HG03520 (cell line): ENCODE measurements around the gene RTN4.
"Not testable (repeated sequence)": the region's sequence is repeated elsewhere in the genome, so short reads cannot be mapped to it uniquely, and the experiment has no call there.

Experiments
- ATAC-seq: cut with Tn5 transposase; IDR thresholded peaks from one replicate; pipeline ENCODE4 v1.9.1; 2021; ENCODE audit warnings: mild to moderate bottlenecking, moderate library complexity; ENCODE audit not compliant: unreplicated experiment

Gene RTN4

DNA sequence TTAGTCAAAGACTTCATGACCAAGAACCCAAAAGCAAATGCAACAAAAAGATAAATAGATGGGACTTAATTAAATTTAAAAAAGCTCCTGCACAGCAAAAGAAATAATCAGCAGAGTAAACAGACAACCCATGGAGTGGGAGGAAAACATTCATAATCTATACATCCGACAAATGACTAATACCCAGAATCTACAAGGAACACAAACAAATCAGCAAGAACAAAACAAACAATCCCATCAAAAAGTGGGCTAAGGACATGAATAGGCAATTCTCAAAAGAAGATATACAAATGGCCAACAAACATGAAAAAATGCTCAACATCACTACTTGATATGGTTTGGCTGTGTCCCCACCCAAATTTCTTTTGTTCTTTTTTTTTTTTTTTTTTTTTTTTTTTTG lies 25.8 kb upstream of the RTN4 start:
- not testable (repeated sequence) for ATAC-seq

DNA sequence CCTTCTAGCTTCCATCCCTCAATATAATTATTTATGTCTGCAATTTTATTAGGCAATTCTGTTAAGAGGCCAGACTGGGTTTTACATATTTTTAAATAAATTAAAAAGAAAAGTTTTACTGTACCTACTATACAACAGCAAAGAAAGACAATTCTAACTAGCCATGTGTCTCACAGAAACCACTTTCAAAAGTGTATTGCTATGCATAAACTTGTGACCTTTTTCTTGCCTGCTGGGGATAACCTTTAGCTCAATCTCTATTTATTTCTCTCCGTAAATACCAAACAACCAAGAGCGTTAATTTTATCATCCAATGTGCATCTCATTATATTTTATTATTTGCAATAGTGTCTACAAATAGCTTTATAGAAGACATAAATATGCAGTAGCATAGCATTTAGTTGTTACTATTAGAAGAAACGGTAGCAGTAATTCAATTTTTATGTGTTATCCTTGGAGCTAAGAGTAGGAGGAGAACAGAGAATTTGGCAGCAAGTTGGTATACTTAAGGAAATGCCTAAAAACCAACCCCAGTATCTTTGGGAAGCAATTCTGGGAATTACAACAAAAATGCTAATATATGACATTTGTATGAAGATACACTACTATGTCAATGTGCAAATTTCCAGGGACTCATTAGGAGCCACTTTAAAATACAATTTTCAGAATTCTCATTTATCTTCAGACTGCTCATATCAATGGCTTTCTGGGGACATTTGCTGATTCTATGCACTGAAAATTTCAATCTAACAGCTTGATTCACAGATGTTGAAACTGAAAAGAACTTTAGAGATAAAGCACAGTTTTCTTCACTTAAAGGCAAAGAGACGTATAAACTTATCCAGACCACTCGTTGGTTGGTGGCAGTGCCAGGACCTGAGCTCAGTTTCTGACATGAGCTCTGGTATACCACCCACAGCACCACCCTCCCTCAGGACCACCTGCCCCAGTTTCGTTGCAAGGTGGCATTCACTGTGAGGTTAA lies 23.0 kb upstream of the RTN4 start:
- ATAC-seq = no peak

GRCh38 chr2:55063713-55064323 lies 13.6 kb upstream of the RTN4 start:
- ATAC-seq = no peak

GRCh38 chr2:55063226-55063625 lies 13.0 kb upstream of the RTN4 start:
- ATAC-seq = no peak

DNA sequence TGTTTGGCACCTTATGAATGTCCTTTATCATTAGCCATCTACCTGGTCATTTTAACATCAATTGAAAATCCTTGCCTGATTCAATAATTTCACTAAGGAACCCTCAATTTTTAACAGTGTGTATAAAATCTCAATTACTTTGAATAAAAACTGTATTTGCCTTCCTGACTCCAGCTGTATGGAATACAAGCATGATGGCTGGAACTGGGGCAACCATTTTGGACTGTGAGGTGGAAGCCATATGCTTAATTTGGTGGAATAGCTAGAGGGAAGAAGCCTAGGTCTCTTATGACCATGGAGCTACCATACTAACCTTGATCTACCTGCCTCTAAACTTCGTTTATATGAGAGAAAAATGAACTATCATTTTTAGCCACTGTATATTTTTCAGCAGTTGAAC lies 12.5 kb upstream of the RTN4 start:
- no peak for ATAC-seq

DNA sequence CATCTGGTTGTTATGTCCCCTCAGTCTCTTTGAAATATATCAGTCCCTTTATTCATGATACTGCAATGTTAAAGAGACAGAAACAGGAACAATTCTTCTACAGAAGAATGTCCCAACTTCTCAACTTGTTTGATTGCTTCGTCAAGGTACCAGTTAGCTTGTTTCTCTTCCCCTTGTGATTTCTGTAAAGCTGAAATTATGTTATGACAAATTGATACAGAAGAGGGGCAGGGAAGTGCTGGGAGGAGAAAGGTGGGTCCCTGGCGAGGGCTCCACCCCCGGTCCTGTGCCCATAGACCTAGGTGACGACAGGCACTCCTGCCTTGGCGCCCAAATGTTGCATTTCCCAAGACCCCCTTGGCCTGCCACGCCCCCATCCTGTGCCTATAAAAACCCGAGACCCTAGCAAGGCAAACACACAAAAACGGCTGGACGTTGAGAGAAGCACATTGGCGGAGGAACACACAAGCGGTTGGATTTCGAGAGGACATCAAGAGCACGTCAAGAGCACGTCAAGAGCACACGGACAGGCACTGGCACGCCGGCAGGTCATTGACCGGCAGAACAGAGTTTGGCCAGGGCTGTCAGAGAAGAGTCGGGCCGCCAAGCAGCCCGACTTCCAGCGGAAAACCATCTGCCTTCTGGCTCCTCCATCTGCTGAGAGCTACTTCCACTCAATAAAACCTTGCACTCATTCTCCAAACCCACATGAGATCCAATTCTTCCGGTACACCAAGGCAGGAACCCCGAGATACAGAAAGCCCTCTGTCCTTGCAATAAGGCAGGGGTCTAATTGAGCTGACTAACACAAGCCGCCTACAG lies 11.5 kb upstream of the RTN4 start:
- ATAC-seq = no peak

DNA sequence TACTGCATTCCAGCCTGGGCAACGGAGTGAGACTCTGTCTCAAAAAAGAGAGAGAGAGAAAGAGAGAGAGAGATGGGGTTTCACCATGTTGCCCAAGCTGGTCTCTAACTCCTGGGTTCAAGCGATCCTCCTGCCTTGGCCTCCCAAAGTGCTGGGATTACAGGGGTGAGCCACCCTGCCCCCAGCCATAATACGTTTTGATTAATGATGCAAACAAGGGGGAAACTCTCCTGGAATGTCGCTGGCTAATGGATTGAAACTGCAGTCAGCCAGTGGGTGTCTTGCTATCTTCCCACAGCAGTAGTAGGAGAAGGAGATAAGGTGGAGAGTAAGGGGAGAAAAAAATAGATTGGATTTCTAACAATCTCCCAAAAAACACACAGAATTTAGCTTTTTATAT lies 9.5 kb upstream of the RTN4 start:
- ATAC-seq = no peak

DNA sequence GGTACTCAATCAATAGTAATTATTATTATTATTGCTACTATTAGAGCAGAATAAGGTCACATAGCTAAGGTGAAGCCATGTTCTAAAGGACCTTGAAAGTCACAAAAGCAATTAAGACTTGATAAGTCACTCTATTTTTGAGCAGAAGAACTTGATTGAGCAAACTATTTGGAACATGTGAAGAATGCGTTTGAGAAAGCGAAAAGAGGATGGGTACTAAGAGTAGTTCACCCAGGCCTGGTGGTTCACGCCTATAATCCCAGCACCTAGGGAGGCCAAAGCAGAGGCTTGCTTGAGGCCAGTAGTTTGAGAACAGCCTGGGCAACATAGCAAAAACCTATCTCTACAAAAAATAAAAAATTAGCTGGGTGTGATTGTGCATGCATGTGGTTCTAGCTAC lies 7.2 kb upstream of the RTN4 start:
- ATAC-seq = no peak

- ATAC-seq = no peak
These were observed 5.8 kb upstream of the RTN4 start for GRCh38 chr2:55056024-55056521.

DNA sequence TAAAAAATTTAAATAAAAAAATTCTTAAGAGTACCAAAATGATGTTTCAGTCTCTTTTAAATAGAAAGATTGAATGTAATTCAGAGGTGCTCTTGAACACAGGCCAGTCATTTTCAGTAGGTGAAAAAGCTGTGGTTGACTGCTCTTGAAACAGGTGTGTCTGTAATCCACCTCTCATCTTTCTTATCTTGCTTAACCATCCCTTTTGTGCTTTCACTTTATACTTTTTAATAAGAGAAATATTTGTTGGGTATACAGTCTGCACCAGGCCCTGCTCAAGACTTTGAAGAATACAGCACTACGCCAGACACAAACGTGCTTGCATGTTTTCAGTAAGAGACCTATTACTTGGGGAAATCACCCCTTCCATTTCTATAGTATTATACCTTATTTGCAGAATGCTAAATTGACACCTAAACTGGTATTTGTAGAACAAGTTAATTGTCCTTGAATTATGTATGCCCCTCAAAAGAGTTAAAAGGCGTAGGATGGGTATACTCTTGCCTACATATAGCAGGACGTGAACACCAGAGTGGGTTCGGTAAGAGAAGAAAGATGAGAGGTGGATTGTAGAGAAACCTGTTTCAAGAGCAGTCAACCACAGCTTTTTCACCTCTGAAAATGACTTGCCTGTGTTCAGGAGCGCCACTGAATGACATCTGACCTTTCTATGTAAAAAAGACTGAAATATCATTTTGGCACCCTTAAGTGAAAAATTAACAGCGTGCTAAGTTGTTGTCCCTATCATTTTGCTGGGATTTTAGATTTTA lies 4.0 kb upstream of the RTN4 start:
- ATAC-seq = peak; percentile 19

DNA sequence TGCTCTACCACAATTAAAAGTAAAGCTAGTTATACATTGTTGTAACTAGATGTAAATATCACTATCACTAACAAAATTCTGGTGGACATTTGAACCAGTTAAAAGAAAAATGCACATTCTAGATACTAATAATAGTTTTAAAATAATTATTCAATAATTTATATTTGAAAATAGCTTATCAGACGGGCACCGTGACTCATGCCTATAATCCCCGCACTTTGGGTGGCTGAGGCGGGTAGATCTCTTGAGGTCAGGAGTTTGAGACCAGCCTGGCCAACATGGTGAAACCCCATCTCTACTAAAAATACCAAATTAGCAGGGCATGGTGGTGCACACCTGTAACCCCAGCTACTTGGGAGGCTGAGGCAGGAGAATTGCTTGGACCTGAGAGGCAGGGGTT lies 3.0 kb upstream of the RTN4 start:
- not testable (repeated sequence) for ATAC-seq

- no peak for ATAC-seq
These were observed 2.1 kb upstream of the RTN4 start for GRCh38 chr2:55052129-55053061.

DNA sequence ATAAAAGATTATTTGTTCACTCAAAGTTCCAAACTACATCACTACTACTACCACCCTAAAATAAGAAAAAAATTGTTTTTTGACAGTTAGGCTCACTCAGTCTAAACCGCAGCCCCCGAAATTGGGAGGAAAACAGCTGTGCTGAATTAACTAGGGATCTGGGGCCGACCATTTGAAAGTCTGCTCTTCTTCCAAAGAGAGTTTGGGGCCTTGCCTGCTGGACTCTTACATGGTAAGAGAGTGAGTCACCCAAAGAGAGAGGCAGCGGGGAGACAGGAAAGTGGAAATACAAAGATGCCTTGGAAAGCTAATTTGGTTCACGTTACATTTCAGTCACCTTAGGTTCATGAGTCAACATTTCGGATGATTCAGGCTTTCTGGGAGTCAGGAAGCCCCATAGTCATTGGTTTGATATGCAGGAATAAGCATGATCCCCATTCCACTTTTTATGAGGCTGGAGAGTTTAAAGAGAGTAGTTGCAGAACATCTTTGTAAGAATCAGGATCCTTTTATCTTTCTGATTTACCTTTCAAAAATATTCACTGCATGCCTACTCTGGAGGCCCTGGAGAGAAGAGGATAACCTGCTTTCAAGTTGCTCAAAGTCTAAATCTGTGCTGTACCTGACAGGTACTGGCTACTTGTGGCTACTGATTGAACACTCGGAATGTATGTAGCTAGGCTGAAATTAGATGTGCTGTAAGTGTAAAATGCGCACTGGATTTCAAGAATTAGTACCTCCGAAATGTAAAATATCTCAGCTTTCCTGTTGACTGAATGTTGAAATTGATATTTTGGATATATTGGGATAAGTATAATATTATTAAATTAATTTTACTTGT lies 995 bp upstream of the RTN4 start:
- ATAC-seq = no peak

- no peak for ATAC-seq
These were observed 491 bp downstream of the RTN4 start for GRCh38 chr2:55049821-55050099.

GRCh38 chr2:55049043-55049820 lies 1.0 kb downstream of the RTN4 start:
- ATAC-seq = peak; percentile 17

GRCh38 chr2:55048508-55049042 lies 1.7 kb downstream of the RTN4 start:
- no peak for ATAC-seq

- ATAC-seq = no peak
These were observed 2.5 kb downstream of the RTN4 start for GRCh38 chr2:55047677-55048299.
